GM18519 (cell line): ENCODE data around the gene TMEM109.
A peak's percentile ranks its signal among the peaks of the same experiment; 100 is the strongest.

ENCODE experiments used
- ATAC-seq: cut with Tn5 transposase; IDR thresholded peaks from one replicate; pipeline ENCODE4 v1.9.1; 2021; ENCODE audit warnings: mild to moderate bottlenecking, moderate library complexity; ENCODE audit not compliant: unreplicated experiment, low FRiP score

Gene TMEM109

GRCh38 chr11:60878245-60879101, 35.5 kb upstream of the TMEM109 start:
- ATAC-seq, result no peak

- ATAC-seq, result no peak
These were observed 34.9 kb upstream of the TMEM109 start for GRCh38 chr11:60879104-60879503.

- ATAC-seq, result no peak
These were observed 33.9 kb upstream of the TMEM109 start for GRCh38 chr11:60879971-60880588.

GRCh38 chr11:60880643-60881282, 33.2 kb upstream of the TMEM109 start:
- ATAC-seq, result no peak

- ATAC-seq, result no peak
These were observed 26.4 kb upstream of the TMEM109 start for GRCh38 chr11:60887556-60887955.

GRCh38 chr11:60889869-60890311, 24.1 kb upstream of the TMEM109 start:
- no peak for ATAC-seq

GRCh38 chr11:60890696-60891095, 23.3 kb upstream of the TMEM109 start:
- no peak for ATAC-seq

GRCh38 chr11:60891103-60891741, 22.7 kb upstream of the TMEM109 start:
- ATAC-seq, result no peak

GRCh38 chr11:60895687-60896086, 18.3 kb upstream of the TMEM109 start:
- no peak for ATAC-seq

- no peak for ATAC-seq
These were observed 16.5 kb upstream of the TMEM109 start for GRCh38 chr11:60897496-60897895.

GRCh38 chr11:60899046-60899936, 14.7 kb upstream of the TMEM109 start:
- no peak for ATAC-seq

- ATAC-seq, result no peak
These were observed 14.0 kb upstream of the TMEM109 start for GRCh38 chr11:60899977-60900376.

- ATAC-seq, result no peak
These were observed 13.1 kb upstream of the TMEM109 start for GRCh38 chr11:60900673-60901404.

- ATAC-seq, result no peak
These were observed 11.3 kb upstream of the TMEM109 start for GRCh38 chr11:60902625-60903024.

- ATAC-seq, result no peak
These were observed 8.9 kb upstream of the TMEM109 start for GRCh38 chr11:60905047-60905446.

GRCh38 chr11:60905551-60906113, 8.3 kb upstream of the TMEM109 start:
- no peak for ATAC-seq

GRCh38 chr11:60906132-60906972, 7.6 kb upstream of the TMEM109 start, which contains the start of gene PRPF19:
Gene PRPF19, minus strand, starts transcription at chr11:60906585. Its CDS starts 203 bp downstream, at chr11:60906382.
- peak; percentile 55 for ATAC-seq

- ATAC-seq, result no peak
These were observed 5.2 kb upstream of the TMEM109 start for GRCh38 chr11:60908803-60909202.
